ENCODE data around the gene WNT16. TPM values are rescaled to one million over a fixed set of nuclear protein-coding genes. Genes with fewer than 3 reads are reported as not detected.

WNT16 gene
- total and polyA plus RNA-seq, 2 experiments from 2014 or later, result not detected

DNA sequence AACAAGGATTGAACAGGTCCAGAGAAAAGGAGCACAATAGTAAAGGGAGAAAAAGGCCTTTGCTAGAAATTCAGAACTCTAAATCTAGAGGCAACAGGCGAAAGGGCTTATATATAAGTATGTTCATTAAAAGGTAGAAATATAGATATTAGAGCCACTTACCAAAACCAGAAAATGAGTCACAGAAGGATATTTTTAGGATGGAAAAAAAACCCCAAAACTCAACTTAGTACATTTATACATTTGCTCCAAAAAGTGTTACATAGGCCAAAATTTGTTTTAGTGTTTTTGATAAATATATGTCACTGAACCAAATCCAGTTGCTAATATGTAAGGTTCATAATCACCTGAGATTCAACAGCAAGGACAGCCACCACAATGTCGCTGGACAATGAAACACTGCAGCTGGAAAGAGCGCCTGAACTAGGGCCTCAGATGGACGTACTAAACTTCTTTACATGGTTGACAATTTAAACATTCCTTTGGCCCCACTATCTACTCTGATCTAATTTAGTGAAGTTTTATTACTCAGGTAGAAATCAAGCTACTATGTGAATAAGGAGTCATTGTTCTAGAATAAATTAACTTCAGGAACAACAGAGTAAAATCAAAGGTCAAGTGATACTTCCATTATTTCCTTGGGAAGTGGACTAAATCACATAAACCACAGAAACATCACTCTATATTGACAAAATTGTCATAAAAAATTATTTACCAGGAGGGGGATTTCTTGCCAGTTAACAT is 56.4 kb downstream of the WNT16 start:
- no peak for DNase-seq (ENCODE audit: low read depth in 1 of 2, low spot score in 1 of 2)
- H3K27ac ChIP-seq, result no peak overlapping the region
- no peaks in the 10 kb centered on the region for H3K36me3 ChIP-seq
- TF ChIP-seq, protein P1, sequence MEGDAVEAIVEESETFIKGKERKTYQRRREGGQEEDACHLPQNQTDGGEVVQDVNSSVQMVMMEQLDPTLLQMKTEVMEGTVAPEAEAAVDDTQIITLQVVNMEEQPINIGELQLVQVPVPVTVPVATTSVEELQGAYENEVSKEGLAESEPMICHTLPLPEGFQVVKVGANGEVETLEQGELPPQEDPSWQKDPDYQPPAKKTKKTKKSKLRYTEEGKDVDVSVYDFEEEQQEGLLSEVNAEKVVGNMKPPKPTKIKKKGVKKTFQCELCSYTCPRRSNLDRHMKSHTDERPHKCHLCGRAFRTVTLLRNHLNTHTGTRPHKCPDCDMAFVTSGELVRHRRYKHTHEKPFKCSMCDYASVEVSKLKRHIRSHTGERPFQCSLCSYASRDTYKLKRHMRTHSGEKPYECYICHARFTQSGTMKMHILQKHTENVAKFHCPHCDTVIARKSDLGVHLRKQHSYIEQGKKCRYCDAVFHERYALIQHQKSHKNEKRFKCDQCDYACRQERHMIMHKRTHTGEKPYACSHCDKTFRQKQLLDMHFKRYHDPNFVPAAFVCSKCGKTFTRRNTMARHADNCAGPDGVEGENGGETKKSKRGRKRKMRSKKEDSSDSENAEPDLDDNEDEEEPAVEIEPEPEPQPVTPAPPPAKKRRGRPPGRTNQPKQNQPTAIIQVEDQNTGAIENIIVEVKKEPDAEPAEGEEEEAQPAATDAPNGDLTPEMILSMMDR (IDR thresholded peaks at IDR 0.05; ENCODE audit: low read depth, low read length), result no peak
- H3K27me3 ChIP-seq, result no peaks in the 10 kb centered on the region
- no peaks in the 10 kb centered on the region for H3K9me3 ChIP-seq (ENCODE audit: low read depth)
- H3K4me3 ChIP-seq, result no peak overlapping the region
- H3K4me1 ChIP-seq (ENCODE audit: low read depth), result peaks cover 18% of the 10 kb centered on the region

DNA sequence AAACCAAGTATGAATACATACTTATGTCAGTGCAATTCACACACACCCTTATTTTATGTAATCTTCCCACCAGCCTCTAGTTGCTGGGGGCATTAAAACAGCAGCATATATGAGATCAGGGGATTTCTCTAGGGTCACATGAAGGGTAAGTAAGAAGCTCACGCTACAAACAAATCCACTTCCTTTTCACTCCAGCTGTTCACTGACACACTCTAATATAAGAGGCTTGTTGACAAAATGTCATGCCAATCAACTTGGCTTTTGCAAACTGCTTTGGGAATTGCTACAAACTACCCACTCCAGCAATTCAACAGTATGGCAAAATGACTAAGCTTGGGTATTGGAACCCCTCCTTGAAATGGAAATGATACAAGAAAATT is 57.0 kb downstream of the WNT16 start:
- Histone ChIP-seq H3K4me3 (no peak overlapping the region), H3K9me3 (ENCODE audit: low read depth) (no peaks in the 10 kb centered on the region), H3K27ac (no peak overlapping the region), H3K4me1 (ENCODE audit: low read depth) (peaks cover 18% of the 10 kb centered on the region), H3K27me3 (no peaks in the 10 kb centered on the region), H3K36me3 (no peaks in the 10 kb centered on the region)
- peak; percentile 28 to 34 for DNase-seq (ENCODE audit: low read depth in 1 of 2, low spot score in 1 of 2)
- TF ChIP-seq, protein P1 (IDR thresholded peaks at IDR 0.05; ENCODE audit: low read depth, low read length), result no peak

DNA sequence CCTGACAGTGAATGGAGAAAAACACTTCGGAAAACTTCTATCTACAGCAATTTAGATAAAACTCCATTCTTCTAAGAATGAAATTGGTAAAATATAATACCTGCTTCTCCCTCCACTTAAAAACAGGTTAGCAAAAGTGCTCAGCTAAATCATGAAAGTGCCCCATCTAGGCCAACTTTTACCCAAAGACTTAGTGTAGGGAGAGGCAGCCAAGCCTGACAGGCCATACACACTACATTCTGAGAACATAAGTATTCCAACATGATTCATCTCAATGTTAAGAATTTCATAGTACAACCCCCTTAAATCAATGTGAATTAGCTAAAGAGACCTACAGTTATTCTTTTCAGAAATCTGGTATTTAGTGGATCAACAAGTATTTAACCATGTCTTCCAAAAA is 60.1 kb downstream of the WNT16 start:
- Histone ChIP-seq H3K9me3 (ENCODE audit: low read depth) (no peaks in the 10 kb centered on the region), H3K4me1 (ENCODE audit: low read depth) (peaks cover 18% of the 10 kb centered on the region), H3K27me3 (no peaks in the 10 kb centered on the region), H3K27ac (no peak overlapping the region), H3K36me3 (no peaks in the 10 kb centered on the region), H3K4me3 (no peak overlapping the region)
- DNase-seq (ENCODE audit: low read depth in 1 of 2, low spot score in 1 of 2), result no peak
- TF ChIP-seq, protein P1 (IDR thresholded peaks at IDR 0.05; ENCODE audit: low read depth, low read length), result no peak

DNA sequence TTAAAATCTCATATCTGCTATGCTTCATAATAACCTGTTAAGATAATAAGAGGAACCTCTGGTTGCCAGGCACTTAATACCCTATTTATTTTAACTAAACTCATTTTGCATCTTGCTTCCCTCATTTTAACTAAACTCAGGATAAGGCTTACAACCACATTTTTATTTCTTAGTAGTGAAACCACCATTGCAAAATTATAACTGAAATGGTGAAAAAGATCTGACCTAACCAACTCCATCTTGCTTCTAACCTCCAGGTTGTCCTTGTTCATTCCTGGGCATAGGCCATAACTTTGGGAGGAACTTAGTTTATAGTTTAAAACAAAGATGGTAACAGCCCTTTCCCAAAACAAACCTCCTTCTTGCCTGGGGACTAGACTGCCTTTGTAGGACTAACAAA is 61.3 kb downstream of the WNT16 start:
- Histone ChIP-seq H3K9me3 (ENCODE audit: low read depth) (no peaks in the 10 kb centered on the region), H3K4me3 (no peak overlapping the region), H3K27me3 (no peaks in the 10 kb centered on the region), H3K27ac (no peak overlapping the region), H3K36me3 (no peaks in the 10 kb centered on the region), H3K4me1 (ENCODE audit: low read depth) (peaks cover 9% of the 10 kb centered on the region)
- TF ChIP-seq, protein P1 (IDR thresholded peaks at IDR 0.05; ENCODE audit: low read depth, low read length), result no peak
- no peak for DNase-seq (ENCODE audit: low read depth in 1 of 2, low spot score in 1 of 2)

DNA sequence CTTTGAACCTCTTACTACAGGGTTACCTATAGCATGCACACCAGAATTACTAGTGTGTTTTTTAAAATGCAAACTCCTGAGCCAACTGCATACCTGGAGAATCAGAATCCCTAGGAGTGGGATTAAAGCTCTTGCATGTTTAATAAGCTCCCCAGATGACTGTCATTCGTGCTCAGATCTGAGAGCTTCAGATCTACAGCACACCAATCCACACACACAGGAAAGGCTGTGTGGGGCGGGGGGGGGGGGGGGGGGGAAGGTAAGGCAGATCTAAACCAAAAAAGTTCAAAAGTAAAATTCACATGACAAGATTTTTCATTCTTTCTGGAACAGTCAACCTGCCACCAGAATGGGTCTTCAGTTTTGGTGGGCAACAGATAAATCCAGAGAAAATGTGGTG is 61.8 kb downstream of the WNT16 start:
- no peak for DNase-seq (ENCODE audit: low read depth in 1 of 2, low spot score in 1 of 2)
- peaks cover 9% of the 10 kb centered on the region for H3K4me1 ChIP-seq (ENCODE audit: low read depth)
- H3K27ac ChIP-seq, result no peak overlapping the region
- no peak overlapping the region for H3K4me3 ChIP-seq
- no peaks in the 10 kb centered on the region for H3K9me3 ChIP-seq (ENCODE audit: low read depth)
- TF ChIP-seq, protein P1 (IDR thresholded peaks at IDR 0.05; ENCODE audit: low read depth, low read length), result no peak
- H3K36me3 ChIP-seq, result no peaks in the 10 kb centered on the region
- H3K27me3 ChIP-seq, result no peaks in the 10 kb centered on the region

Other genes starting within 250 kb of the WNT16 start
- 28.0 and 33.2 TPM in 2 replicates for gene FAM3C, start 67.3 kb downstream of the WNT16 start, total RNA-seq
- gene FAM3C, start 67.3 kb downstream of the WNT16 start, polyA plus RNA-seq, result 56.9 and 70.1 TPM in 2 replicates

All from cardiac muscle cell (in vitro differentiated cells and primary cell).